Measurements from ENCODE around the gene GINS2.

- TF ChIP-seq CTCF (IDR thresholded peaks at IDR 0.05), result no peak
- TF ChIP-seq POLR2A (IDR thresholded peaks at IDR 0.05), result no peak
Measured at GRCh38 chr16:85641776-85642176, 47.0 kb downstream of the GINS2 start.

All from breast epithelium (tissue), 3 donors.